ENCODE measurements around the gene TM4SF18.

The TM4SF18 gene

DNA sequence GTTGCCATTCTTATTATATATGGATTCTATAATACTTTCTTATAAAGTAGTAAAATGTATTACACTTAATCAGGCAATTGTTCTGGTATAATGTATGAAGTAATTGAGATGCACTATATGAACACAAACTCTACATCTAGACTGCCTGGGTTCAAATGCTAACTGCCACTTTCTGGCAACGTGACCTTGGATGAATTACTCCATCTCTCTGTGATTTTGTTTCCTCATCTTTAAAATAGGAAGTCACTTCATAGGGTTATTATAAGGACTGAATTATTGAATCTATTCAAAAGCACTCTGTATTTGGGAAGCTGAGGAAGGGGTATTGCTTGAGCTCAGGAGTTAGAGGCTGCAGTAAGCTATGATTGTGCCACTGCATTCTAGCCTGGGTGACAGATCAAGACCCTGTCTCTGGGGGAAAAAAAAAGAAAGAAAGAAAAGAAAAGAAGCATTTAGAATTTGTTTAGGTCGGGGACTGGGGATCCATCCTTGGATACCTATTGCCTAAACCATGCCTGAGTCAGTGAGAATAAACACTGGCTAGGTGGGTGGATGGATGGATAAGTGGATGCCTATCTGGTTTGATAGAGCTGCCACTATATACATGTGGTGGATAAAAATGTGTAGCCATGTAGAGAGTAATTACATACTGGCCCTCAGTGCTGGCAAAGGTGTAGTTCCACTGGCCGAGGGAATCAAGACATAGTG is 41.5 kb upstream of the TM4SF18 start:
- no peak overlapping the region for H3K27ac ChIP-seq (ENCODE audit: low read length)
- peaks cover 13 to 39% of the 10 kb centered on the region in 2 donors for H3K4me1 ChIP-seq (ENCODE audit: control insufficient read depth in 1 of 2, insufficient read depth in 2 of 2, low read length in 2 of 2)
- no peaks in the 10 kb centered on the region for H3K9me3 ChIP-seq (ENCODE audit: control insufficient read depth in 1 of 2, low read length in 2 of 2)
- no peaks in the 10 kb centered on the region for H3K27me3 ChIP-seq (ENCODE audit: low read depth, low read length)
- H3K36me3 ChIP-seq (ENCODE audit: control insufficient read depth in 1 of 2, insufficient read depth in 2 of 2, low read length in 2 of 2): no peaks in the 10 kb centered on the region
- peak overlapping the region; percentile 37 to 49 for H3K4me3 ChIP-seq (ENCODE audit: low read depth in 1 of 2, low read length in 2 of 2)

DNA sequence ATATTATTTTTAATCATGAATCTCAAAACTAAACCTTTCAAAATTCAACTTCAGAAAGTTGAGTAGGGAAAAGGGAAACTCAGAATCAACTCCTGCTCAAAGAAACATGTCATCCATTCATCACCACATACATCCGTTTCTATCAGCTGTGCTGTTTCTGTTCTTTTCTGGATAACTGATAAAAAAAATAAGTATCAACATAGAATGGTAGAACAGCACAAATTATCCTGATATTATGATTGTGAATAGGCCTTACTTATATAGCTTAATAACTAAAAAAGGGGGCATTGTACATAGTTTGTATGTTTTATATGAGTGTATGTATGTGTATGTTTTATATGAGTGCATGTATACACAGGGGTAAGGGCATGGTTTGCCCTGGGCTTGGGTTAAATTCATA is 41.0 kb upstream of the TM4SF18 start:
- no peaks in the 10 kb centered on the region for H3K27me3 ChIP-seq (ENCODE audit: low read depth, low read length)
- H3K36me3 ChIP-seq (ENCODE audit: control insufficient read depth in 1 of 2, insufficient read depth in 2 of 2, low read length in 2 of 2): no peaks in the 10 kb centered on the region
- H3K27ac ChIP-seq (ENCODE audit: low read length): no peak overlapping the region
- H3K9me3 ChIP-seq (ENCODE audit: control insufficient read depth in 1 of 2, low read length in 2 of 2): no peaks in the 10 kb centered on the region
- H3K4me1 ChIP-seq (ENCODE audit: control insufficient read depth in 1 of 2, insufficient read depth in 2 of 2, low read length in 2 of 2): peaks cover 13 to 39% of the 10 kb centered on the region in 2 donors
- no peak overlapping the region for H3K4me3 ChIP-seq (ENCODE audit: low read depth in 1 of 2, low read length in 2 of 2)

DNA sequence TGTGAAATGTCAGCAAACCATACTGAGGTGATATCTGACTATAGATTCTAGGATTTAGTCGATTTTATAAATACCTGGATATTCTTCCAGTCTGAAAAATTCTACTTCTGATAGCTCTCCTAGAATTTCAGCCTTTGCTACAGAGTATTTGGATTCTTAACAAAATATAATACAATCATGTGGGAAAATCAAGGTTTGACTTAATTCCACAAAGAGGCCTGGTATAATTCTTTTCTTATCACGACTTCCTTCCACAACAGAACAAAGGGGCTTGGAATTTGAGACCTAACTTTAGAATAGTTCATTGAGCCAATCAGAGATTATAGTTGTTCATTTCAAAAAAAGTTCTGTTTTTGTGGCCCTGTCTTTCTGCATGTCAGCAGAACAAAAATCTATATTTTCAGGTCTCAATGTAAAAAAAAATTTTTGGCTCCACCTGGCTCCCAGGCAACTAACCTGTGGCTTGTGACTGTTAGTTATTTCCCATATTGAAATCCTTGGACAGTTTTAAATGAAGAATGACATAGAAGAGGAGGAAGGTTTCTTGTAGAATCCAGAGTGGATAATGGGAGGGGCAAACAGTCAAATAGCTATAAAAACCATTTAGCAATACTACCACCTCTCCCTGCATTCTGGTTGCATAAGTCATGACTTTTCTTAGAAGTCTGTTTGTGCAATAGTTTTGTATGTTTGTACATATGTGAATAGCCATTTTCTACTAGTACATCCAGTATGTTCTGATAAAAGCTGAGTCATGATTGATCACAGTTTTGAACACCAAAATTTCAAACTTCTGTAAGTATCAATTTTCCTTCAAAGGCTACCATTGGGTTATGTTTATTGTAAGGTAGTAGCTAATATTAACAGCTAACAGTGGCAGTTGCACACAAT is 40.0 kb upstream of the TM4SF18 start:
- H3K4me1 ChIP-seq (ENCODE audit: control insufficient read depth in 1 of 2, insufficient read depth in 2 of 2, low read length in 2 of 2): peaks cover 12 to 37% of the 10 kb centered on the region in 2 donors
- H3K4me3 ChIP-seq (ENCODE audit: low read depth in 1 of 2, low read length in 2 of 2): no peak overlapping the region
- no peaks in the 10 kb centered on the region for H3K36me3 ChIP-seq (ENCODE audit: control insufficient read depth in 1 of 2, insufficient read depth in 2 of 2, low read length in 2 of 2)
- no peak overlapping the region for H3K27ac ChIP-seq (ENCODE audit: low read length)
- H3K27me3 ChIP-seq (ENCODE audit: low read depth, low read length): no peaks in the 10 kb centered on the region
- no peaks in the 10 kb centered on the region for H3K9me3 ChIP-seq (ENCODE audit: control insufficient read depth in 1 of 2, low read length in 2 of 2)

DNA sequence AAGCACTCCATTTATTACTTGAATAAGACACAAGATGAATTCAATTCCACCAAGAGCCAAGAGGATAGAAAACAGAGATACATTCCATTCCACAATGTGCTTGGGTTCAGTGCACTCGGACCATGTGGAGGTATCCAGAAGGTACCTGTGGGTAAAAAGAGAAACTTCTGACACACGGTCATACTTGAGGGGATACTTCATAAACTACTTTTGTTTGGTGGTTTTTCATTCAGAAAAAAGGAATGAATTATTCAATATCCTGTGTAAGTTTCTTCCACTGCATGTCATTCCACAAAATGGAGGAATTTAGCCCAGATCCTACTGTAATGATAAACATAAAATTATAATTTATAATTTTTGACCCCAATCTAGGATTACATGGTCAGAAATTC is 38.3 kb upstream of the TM4SF18 start:
- H3K36me3 ChIP-seq (ENCODE audit: control insufficient read depth in 1 of 2, insufficient read depth in 2 of 2, low read length in 2 of 2): no peaks in the 10 kb centered on the region
- H3K4me1 ChIP-seq (ENCODE audit: control insufficient read depth in 1 of 2, insufficient read depth in 2 of 2, low read length in 2 of 2): peaks cover 8 to 22% of the 10 kb centered on the region in 2 donors
- H3K27me3 ChIP-seq (ENCODE audit: low read depth, low read length): no peaks in the 10 kb centered on the region
- H3K27ac ChIP-seq (ENCODE audit: low read length): peak overlapping the region; percentile 32
- no peaks in the 10 kb centered on the region for H3K9me3 ChIP-seq (ENCODE audit: control insufficient read depth in 1 of 2, low read length in 2 of 2)
- no peak overlapping the region for H3K4me3 ChIP-seq (ENCODE audit: low read depth in 1 of 2, low read length in 2 of 2)

GRCh38 chr3:149371001-149371722 is 37.7 kb upstream of the TM4SF18 start:
- Histone ChIP-seq H3K27me3 (ENCODE audit: low read depth, low read length) (no peaks in the 10 kb centered on the region), H3K9me3 (ENCODE audit: control insufficient read depth in 1 of 2, low read length in 2 of 2) (no peaks in the 10 kb centered on the region), H3K4me1 (ENCODE audit: control insufficient read depth in 1 of 2, insufficient read depth in 2 of 2, low read length in 2 of 2) (peaks cover 8 to 20% of the 10 kb centered on the region in 2 donors), H3K27ac (ENCODE audit: low read length) (peak overlapping the region; percentile 32), H3K4me3 (ENCODE audit: low read depth in 1 of 2, low read length in 2 of 2) (no peak overlapping the region), H3K36me3 (ENCODE audit: control insufficient read depth in 1 of 2, insufficient read depth in 2 of 2, low read length in 2 of 2) (no peaks in the 10 kb centered on the region)

- Histone ChIP-seq H3K4me3 (ENCODE audit: low read depth in 1 of 2, low read length in 2 of 2) (no peak overlapping the region), H3K36me3 (ENCODE audit: control insufficient read depth in 1 of 2, insufficient read depth in 2 of 2, low read length in 2 of 2) (no peaks in the 10 kb centered on the region), H3K27ac (ENCODE audit: low read length) (peak overlapping the region; percentile 25), H3K9me3 (ENCODE audit: control insufficient read depth in 1 of 2, low read length in 2 of 2) (no peaks in the 10 kb centered on the region), H3K4me1 (ENCODE audit: control insufficient read depth in 1 of 2, insufficient read depth in 2 of 2, low read length in 2 of 2) (peaks cover 8 to 20% of the 10 kb centered on the region in 2 donors), H3K27me3 (ENCODE audit: low read depth, low read length) (no peaks in the 10 kb centered on the region)
Observed at GRCh38 chr3:149369991-149370866, 36.8 kb upstream of the TM4SF18 start.

- Histone ChIP-seq H3K27ac (ENCODE audit: low read length) (no peak overlapping the region), H3K36me3 (ENCODE audit: control insufficient read depth in 1 of 2, insufficient read depth in 2 of 2, low read length in 2 of 2) (no peaks in the 10 kb centered on the region), H3K9me3 (ENCODE audit: control insufficient read depth in 1 of 2, low read length in 2 of 2) (no peaks in the 10 kb centered on the region), H3K4me3 (ENCODE audit: low read depth in 1 of 2, low read length in 2 of 2) (no peak overlapping the region), H3K27me3 (ENCODE audit: low read depth, low read length) (no peaks in the 10 kb centered on the region), H3K4me1 (ENCODE audit: control insufficient read depth in 1 of 2, insufficient read depth in 2 of 2, low read length in 2 of 2) (peaks cover 8 to 20% of the 10 kb centered on the region in 2 donors)
Observed at GRCh38 chr3:149368674-149369497, 35.5 kb upstream of the TM4SF18 start.

GRCh38 chr3:149368201-149368673 is 34.8 kb upstream of the TM4SF18 start:
- H3K9me3 ChIP-seq (ENCODE audit: control insufficient read depth in 1 of 2, low read length in 2 of 2): no peaks in the 10 kb centered on the region
- peaks cover 8 to 20% of the 10 kb centered on the region in 2 donors for H3K4me1 ChIP-seq (ENCODE audit: control insufficient read depth in 1 of 2, insufficient read depth in 2 of 2, low read length in 2 of 2)
- no peaks in the 10 kb centered on the region for H3K27me3 ChIP-seq (ENCODE audit: low read depth, low read length)
- no peak overlapping the region for H3K4me3 ChIP-seq (ENCODE audit: low read depth in 1 of 2, low read length in 2 of 2)
- H3K36me3 ChIP-seq (ENCODE audit: control insufficient read depth in 1 of 2, insufficient read depth in 2 of 2, low read length in 2 of 2): no peaks in the 10 kb centered on the region
- no peak overlapping the region for H3K27ac ChIP-seq (ENCODE audit: low read length)

DNA sequence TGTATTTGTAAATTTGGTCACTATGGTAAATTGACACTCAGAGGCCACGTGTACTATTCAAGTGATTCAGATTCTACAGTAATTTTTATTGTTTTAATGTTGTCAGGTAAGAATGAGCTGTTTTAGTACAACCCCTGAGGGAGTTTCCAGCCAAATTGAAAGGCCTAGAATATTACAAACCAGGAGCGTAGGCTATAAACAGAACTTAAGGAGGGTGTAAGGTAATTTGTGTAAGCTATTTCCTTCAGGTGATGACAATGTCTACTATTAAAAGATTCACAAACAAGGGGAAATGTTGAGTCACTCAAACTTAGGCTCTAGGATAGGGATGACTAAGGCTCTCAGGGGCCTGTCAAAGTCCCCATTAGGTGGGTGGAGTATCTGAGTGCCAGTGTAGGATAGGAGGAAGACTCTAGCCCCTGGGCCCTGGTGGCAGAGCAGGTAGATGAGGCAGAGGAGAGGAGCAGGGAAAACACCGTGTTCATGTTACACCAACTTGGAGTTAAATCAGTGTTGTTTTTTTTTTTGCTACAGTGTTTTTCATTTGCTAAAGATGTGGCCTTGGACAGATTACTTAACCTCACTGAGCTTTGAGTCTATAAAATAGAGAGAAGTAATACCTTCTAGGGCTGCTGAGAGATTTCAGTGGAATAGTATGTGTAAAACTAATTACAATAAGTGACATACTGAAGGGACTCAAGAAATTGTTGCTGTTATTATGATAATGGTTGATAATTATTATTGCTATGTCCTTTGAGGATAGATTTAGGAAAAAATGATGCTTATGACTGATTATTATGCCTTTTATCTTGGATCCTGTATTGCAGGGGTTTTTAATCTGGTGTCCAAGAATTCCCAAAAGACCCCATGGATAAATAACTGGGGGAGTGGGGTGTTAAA is 33.8 kb upstream of the TM4SF18 start:
- Histone ChIP-seq H3K4me1 (ENCODE audit: control insufficient read depth in 1 of 2, insufficient read depth in 2 of 2, low read length in 2 of 2) (peaks cover 8 to 20% of the 10 kb centered on the region in 2 donors), H3K27me3 (ENCODE audit: low read depth, low read length) (no peaks in the 10 kb centered on the region), H3K27ac (ENCODE audit: low read length) (no peak overlapping the region), H3K4me3 (ENCODE audit: low read depth in 1 of 2, low read length in 2 of 2) (no peak overlapping the region), H3K36me3 (ENCODE audit: control insufficient read depth in 1 of 2, insufficient read depth in 2 of 2, low read length in 2 of 2) (no peaks in the 10 kb centered on the region), H3K9me3 (ENCODE audit: control insufficient read depth in 1 of 2, low read length in 2 of 2) (no peaks in the 10 kb centered on the region)

All from muscle layer of duodenum (tissue), 2 donors.